GM18499 (cell line): Measurements from ENCODE around the gene FAM90A1.
"Not testable (repeated sequence)": the region's sequence is repeated elsewhere in the genome, so short reads cannot be mapped to it uniquely, and the experiment has no call there.

Experiments used
- ATAC-seq: cut with Tn5 transposase; IDR thresholded peaks from one replicate; pipeline ENCODE4 v1.9.1; 2021; ENCODE audit warnings: moderate number of reproducible peaks; ENCODE audit not compliant: insufficient read depth, unreplicated experiment

FAM90A1 gene

GRCh38 chr12:8233935-8234495 lies 6.6 kb upstream of the FAM90A1 start:
- ATAC-seq: not testable (repeated sequence)

- ATAC-seq: not testable (repeated sequence)
These were observed 6.0 kb upstream of the FAM90A1 start for GRCh38 chr12:8233300-8233855.

GRCh38 chr12:8231666-8232608 lies 4.5 kb upstream of the FAM90A1 start:
- not testable (repeated sequence) for ATAC-seq

- not testable (repeated sequence) for ATAC-seq
These were observed 3.6 kb upstream of the FAM90A1 start for GRCh38 chr12:8231049-8231448.

GRCh38 chr12:8229486-8229885 lies 2.1 kb upstream of the FAM90A1 start:
- not testable (repeated sequence) for ATAC-seq

GRCh38 chr12:8228607-8229006 lies 1.2 kb upstream of the FAM90A1 start:
- not testable (repeated sequence) for ATAC-seq

GRCh38 chr12:8227732-8228077 lies 287 bp upstream of the FAM90A1 start:
- ATAC-seq: not testable (repeated sequence)

GRCh38 chr12:8226355-8226754 lies 1.1 kb downstream of the FAM90A1 start:
- no peak for ATAC-seq

GRCh38 chr12:8224782-8225181 lies 2.6 kb downstream of the FAM90A1 start:
- not testable (repeated sequence) for ATAC-seq

GRCh38 chr12:8223646-8224045 lies 3.8 kb downstream of the FAM90A1 start:
- not testable (repeated sequence) for ATAC-seq

- ATAC-seq: not testable (repeated sequence)
These were observed 5.1 kb downstream of the FAM90A1 start for GRCh38 chr12:8222303-8222702.

GRCh38 chr12:8221844-8222243 lies 5.6 kb downstream of the FAM90A1 start:
- ATAC-seq: not testable (repeated sequence)

- ATAC-seq: not testable (repeated sequence)
These were observed 6.0 kb downstream of the FAM90A1 start for GRCh38 chr12:8221375-8221774.

GRCh38 chr12:8218711-8219382 lies 8.6 kb downstream of the FAM90A1 start:
- not testable (repeated sequence) for ATAC-seq

GRCh38 chr12:8197685-8198308 lies 29.6 kb downstream of the FAM90A1 start:
- ATAC-seq: not testable (repeated sequence)

GRCh38 chr12:8188088-8188487 lies 39.3 kb downstream of the FAM90A1 start:
- ATAC-seq: not testable (repeated sequence)

- not testable (repeated sequence) for ATAC-seq
These were observed 43.2 kb downstream of the FAM90A1 start for GRCh38 chr12:8184206-8184605.

- not testable (repeated sequence) for ATAC-seq
These were observed 44.1 kb downstream of the FAM90A1 start for GRCh38 chr12:8183346-8183745.

GRCh38 chr12:8182923-8183322 lies 44.5 kb downstream of the FAM90A1 start:
- not testable (repeated sequence) for ATAC-seq

GRCh38 chr12:8181271-8181670 lies 46.1 kb downstream of the FAM90A1 start:
- ATAC-seq: not testable (repeated sequence)
